ENCODE data around the gene ARHGAP26. TPM values are rescaled to one million over a fixed set of nuclear protein-coding genes. Genes with fewer than 3 reads are reported as not detected.

Gene ARHGAP26
- total and polyA plus RNA-seq, 2 donors (not counting 1 experiment from before 2014, with no cell fraction given), result 4.1 to 6.8 TPM

DNA sequence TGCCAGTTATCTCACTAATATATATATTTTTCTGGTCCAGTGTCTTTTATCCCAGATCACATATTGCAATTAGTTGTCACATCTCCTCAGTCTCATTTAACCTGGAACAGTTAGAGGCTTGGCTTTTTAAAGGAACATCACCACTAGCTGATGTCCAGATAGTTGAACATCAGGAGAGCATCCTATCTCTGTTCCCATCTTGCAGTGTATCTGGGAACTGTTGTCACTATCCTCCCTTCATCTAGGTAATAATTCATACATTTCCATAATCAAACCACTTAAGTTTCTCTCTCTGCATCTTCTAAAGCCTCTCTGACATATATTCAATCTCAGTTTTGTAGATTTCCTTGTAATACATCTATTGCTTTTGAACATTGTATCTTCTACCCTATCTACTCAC lies 175.7 kb downstream of the ARHGAP26 start:
- H3K4me3 ChIP-seq (replicated peaks in 1 of 4; ENCODE audit: control extremely low read depth in 1 of 4, insufficient read depth in 1 of 4, low read depth in 3 of 4, low read length in 4 of 4), result no peak overlapping the region
- no peak overlapping the region for H2AFZ ChIP-seq (ENCODE audit: low read length)
- no peak overlapping the region for H3K9ac ChIP-seq (ENCODE audit: insufficient read depth, low read length)
- H3K27me3 ChIP-seq (ENCODE audit: control insufficient read depth, insufficient read depth, low read length), result no peaks in the 10 kb centered on the region
- TF ChIP-seq EZH2 (IDR thresholded peaks at IDR 0.05; ENCODE audit: low read length, missing control alignments), result no peak
- TF ChIP-seq, protein P1, sequence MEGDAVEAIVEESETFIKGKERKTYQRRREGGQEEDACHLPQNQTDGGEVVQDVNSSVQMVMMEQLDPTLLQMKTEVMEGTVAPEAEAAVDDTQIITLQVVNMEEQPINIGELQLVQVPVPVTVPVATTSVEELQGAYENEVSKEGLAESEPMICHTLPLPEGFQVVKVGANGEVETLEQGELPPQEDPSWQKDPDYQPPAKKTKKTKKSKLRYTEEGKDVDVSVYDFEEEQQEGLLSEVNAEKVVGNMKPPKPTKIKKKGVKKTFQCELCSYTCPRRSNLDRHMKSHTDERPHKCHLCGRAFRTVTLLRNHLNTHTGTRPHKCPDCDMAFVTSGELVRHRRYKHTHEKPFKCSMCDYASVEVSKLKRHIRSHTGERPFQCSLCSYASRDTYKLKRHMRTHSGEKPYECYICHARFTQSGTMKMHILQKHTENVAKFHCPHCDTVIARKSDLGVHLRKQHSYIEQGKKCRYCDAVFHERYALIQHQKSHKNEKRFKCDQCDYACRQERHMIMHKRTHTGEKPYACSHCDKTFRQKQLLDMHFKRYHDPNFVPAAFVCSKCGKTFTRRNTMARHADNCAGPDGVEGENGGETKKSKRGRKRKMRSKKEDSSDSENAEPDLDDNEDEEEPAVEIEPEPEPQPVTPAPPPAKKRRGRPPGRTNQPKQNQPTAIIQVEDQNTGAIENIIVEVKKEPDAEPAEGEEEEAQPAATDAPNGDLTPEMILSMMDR (conservative IDR thresholded peaks at IDR 0.05 in 1 of 2, IDR thresholded peaks at IDR 0.05 in 1 of 2; ENCODE audit: low read depth in 1 of 2, low read length in 2 of 2), result no peak
- no peak overlapping the region for H3K27ac ChIP-seq (ENCODE audit: insufficient read depth, low read length)
- H3K4me1 ChIP-seq (ENCODE audit: control insufficient read depth, extremely low read depth, insufficient read depth, low read length), result peaks cover 3% of the 10 kb centered on the region
- H3K79me2 ChIP-seq (ENCODE audit: control insufficient read depth, insufficient read depth, low read length), result no peaks in the 10 kb centered on the region
- no peaks in the 10 kb centered on the region for H3K9me3 ChIP-seq (ENCODE audit: control insufficient read depth, insufficient read depth, low read depth, low read length)
- no peaks in the 10 kb centered on the region for H3K36me3 ChIP-seq (ENCODE audit: control insufficient read depth, insufficient read depth, low read length)
- H3K4me2 ChIP-seq (ENCODE audit: extremely low read depth, insufficient read depth, low read length), result no peak overlapping the region
- no peaks in the 10 kb centered on the region for H4K20me1 ChIP-seq (ENCODE audit: control insufficient read depth, extremely low read depth, insufficient read depth, low read length)
- no peak for DNase-seq (ENCODE audit: low read depth in 2 of 2)

GRCh38 chr5:142946547-142947426 lies 176.6 kb downstream of the ARHGAP26 start:
- Histone ChIP-seq H3K36me3 (ENCODE audit: control insufficient read depth, insufficient read depth, low read length) (no peaks in the 10 kb centered on the region), H3K9ac (ENCODE audit: insufficient read depth, low read length) (no peak overlapping the region), H4K20me1 (ENCODE audit: control insufficient read depth, extremely low read depth, insufficient read depth, low read length) (no peaks in the 10 kb centered on the region), H3K4me1 (ENCODE audit: control insufficient read depth, extremely low read depth, insufficient read depth, low read length) (peaks cover 3% of the 10 kb centered on the region), H3K79me2 (ENCODE audit: control insufficient read depth, insufficient read depth, low read length) (no peaks in the 10 kb centered on the region), H3K4me3 (replicated peaks in 1 of 4; ENCODE audit: control extremely low read depth in 1 of 4, insufficient read depth in 1 of 4, low read depth in 3 of 4, low read length in 4 of 4) (no peak overlapping the region), H3K27ac (ENCODE audit: insufficient read depth, low read length) (no peak overlapping the region), H3K9me3 (ENCODE audit: control insufficient read depth, insufficient read depth, low read depth, low read length) (no peaks in the 10 kb centered on the region), H3K4me2 (ENCODE audit: extremely low read depth, insufficient read depth, low read length) (no peak overlapping the region), H2AFZ (ENCODE audit: low read length) (no peak overlapping the region), H3K27me3 (ENCODE audit: control insufficient read depth, insufficient read depth, low read length) (no peaks in the 10 kb centered on the region)
- DNase-seq (ENCODE audit: low read depth in 2 of 2), result no peak
- TF ChIP-seq EZH2 (IDR thresholded peaks at IDR 0.05; ENCODE audit: low read length, missing control alignments), result no peak
- TF ChIP-seq, protein P1 (conservative IDR thresholded peaks at IDR 0.05 in 1 of 2, IDR thresholded peaks at IDR 0.05 in 1 of 2; ENCODE audit: low read depth in 1 of 2, low read length in 2 of 2), result no peak

DNA sequence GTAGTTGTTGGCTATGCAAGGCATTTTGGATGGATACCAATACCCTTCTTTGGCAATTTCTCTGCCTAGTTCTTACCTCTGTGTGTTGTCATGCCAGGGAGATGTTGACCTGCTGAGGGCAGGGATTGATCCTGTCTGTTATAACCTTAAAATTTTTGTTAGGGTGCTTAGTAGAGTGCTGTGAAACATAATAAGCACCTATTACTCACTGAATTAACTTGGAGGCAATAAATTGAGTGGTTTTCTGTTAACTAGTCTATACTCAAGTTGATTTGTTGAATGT lies 177.2 kb downstream of the ARHGAP26 start:
- TF ChIP-seq, protein P1 (conservative IDR thresholded peaks at IDR 0.05 in 1 of 2, IDR thresholded peaks at IDR 0.05 in 1 of 2; ENCODE audit: low read depth in 1 of 2, low read length in 2 of 2), result no peak
- no peak for TF ChIP-seq EZH2 (IDR thresholded peaks at IDR 0.05; ENCODE audit: low read length, missing control alignments)
- Histone ChIP-seq H4K20me1 (ENCODE audit: control insufficient read depth, extremely low read depth, insufficient read depth, low read length) (no peaks in the 10 kb centered on the region), H3K36me3 (ENCODE audit: control insufficient read depth, insufficient read depth, low read length) (no peaks in the 10 kb centered on the region), H3K27ac (ENCODE audit: insufficient read depth, low read length) (no peak overlapping the region), H3K4me2 (ENCODE audit: extremely low read depth, insufficient read depth, low read length) (no peak overlapping the region), H3K9ac (ENCODE audit: insufficient read depth, low read length) (no peak overlapping the region), H3K9me3 (ENCODE audit: control insufficient read depth, insufficient read depth, low read depth, low read length) (no peaks in the 10 kb centered on the region), H3K4me1 (ENCODE audit: control insufficient read depth, extremely low read depth, insufficient read depth, low read length) (peaks cover 3% of the 10 kb centered on the region), H3K27me3 (ENCODE audit: control insufficient read depth, insufficient read depth, low read length) (no peaks in the 10 kb centered on the region), H3K4me3 (replicated peaks in 1 of 4; ENCODE audit: control extremely low read depth in 1 of 4, insufficient read depth in 1 of 4, low read depth in 3 of 4, low read length in 4 of 4) (no peak overlapping the region), H3K79me2 (ENCODE audit: control insufficient read depth, insufficient read depth, low read length) (no peaks in the 10 kb centered on the region), H2AFZ (ENCODE audit: low read length) (no peak overlapping the region)
- no peak for DNase-seq (ENCODE audit: low read depth in 2 of 2)
